ENCODE data around the gene CELF5.

DNA sequence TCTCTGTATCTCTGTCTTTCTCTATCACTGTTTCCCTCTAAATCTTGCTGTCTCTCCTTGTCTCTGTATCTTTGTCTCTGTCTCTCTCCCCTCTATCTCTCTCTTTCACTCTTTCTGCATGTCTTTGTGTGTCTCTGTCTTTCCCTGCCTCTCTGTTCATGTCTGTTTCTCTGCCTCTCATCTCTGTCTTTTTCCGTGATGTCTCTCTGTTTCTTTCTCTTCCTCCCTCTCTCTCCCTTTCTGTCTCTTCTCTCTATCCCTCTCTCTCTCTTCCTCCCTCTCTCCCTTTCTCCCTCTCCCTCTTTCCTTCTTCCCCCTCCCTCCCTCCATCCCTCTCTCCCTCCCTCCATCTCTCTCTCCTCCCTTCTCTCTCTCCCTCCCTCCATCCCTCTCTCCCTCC is 85.3 kb downstream of the CELF5 start:
- TF ChIP-seq TAF7 (tag; IDR thresholded peaks at IDR 0.05), result no peak
- no peak for TF ChIP-seq TARDBP (IDR thresholded peaks at IDR 0.05)
- TF ChIP-seq SETDB1 (IDR thresholded peaks at IDR 0.05; ENCODE audit: low read length), result no peak
- no peak for TF ChIP-seq RAD21 (CRISPR knock-in tag; conservative IDR thresholded peaks at IDR 0.05 in 1 of 2, IDR thresholded peaks at IDR 0.05 in 1 of 2)
- TF ChIP-seq XRCC5 (IDR thresholded peaks at IDR 0.05; ENCODE audit: low read depth, low read length), result no peak
- TF ChIP-seq CTCFL (IDR thresholded peaks at IDR 0.05; ENCODE audit: borderline replicate concordance, insufficient read depth, low read depth, low read length, poor library complexity, severe bottlenecking), result no peak
- TF ChIP-seq, protein P1, sequence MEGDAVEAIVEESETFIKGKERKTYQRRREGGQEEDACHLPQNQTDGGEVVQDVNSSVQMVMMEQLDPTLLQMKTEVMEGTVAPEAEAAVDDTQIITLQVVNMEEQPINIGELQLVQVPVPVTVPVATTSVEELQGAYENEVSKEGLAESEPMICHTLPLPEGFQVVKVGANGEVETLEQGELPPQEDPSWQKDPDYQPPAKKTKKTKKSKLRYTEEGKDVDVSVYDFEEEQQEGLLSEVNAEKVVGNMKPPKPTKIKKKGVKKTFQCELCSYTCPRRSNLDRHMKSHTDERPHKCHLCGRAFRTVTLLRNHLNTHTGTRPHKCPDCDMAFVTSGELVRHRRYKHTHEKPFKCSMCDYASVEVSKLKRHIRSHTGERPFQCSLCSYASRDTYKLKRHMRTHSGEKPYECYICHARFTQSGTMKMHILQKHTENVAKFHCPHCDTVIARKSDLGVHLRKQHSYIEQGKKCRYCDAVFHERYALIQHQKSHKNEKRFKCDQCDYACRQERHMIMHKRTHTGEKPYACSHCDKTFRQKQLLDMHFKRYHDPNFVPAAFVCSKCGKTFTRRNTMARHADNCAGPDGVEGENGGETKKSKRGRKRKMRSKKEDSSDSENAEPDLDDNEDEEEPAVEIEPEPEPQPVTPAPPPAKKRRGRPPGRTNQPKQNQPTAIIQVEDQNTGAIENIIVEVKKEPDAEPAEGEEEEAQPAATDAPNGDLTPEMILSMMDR (IDR thresholded peaks at IDR 0.05 in 2 of 3, conservative IDR thresholded peaks at IDR 0.05 in 1 of 3; ENCODE audit: insufficient read depth in 2 of 3, low read depth in 1 of 3, low read length in 3 of 3), result no peak
- TF ChIP-seq CTBP1 (IDR thresholded peaks at IDR 0.05; ENCODE audit: borderline replicate concordance), result no peak
- TF ChIP-seq, protein P2, sequence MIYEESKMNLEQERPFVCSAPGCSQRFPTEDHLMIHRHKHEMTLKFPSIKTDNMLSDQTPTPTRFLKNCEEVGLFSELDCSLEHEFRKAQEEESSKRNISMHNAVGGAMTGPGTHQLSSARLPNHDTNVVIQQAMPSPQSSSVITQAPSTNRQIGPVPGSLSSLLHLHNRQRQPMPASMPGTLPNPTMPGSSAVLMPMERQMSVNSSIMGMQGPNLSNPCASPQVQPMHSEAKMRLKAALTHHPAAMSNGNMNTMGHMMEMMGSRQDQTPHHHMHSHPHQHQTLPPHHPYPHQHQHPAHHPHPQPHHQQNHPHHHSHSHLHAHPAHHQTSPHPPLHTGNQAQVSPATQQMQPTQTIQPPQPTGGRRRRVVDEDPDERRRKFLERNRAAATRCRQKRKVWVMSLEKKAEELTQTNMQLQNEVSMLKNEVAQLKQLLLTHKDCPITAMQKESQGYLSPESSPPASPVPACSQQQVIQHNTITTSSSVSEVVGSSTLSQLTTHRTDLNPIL (CRISPR knock-in tag; IDR thresholded peaks at IDR 0.05), result no peak

Data from K562 (cell line).